B cell (primary cell): ENCODE measurements around the gene ZBED4.

Source experiments
- EZH2 ChIP-seq: IDR thresholded peaks from 2 replicates; pipeline ENCODE4 v1.6.1; 2012; ENCODE audit warnings: borderline replicate concordance, low read depth, mild to moderate bottlenecking, moderate library complexity, low read length; ENCODE audit not compliant: insufficient read depth, poor library complexity, severe bottlenecking
- TF ChIP-seq, protein P1 (sequence below): fragments of 200-600 bp; IDR thresholded peaks from one replicate; pipeline ENCODE4 v1.8.0; 2022; ENCODE audit warnings: antibody characterized with exemption, mild to moderate bottlenecking

DNA sequence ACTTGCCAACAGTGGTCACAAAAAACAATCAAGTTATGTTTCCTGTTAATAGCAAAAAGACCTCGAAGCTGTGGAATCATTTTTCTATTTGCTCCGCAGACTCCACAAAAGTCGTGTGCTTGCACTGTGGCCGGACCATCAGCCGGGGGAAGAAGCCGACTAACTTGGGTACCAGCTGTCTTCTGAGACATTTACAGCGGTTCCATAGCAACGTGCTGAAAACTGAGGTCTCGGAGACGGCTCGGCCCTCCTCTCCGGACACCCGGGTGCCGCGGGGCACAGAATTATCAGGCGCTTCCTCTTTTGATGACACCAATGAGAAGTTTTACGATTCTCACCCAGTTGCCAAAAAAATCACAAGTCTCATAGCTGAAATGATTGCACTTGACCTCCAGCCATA is 31.6 kb downstream of the ZBED4 start:
- TF ChIP-seq, protein P1, sequence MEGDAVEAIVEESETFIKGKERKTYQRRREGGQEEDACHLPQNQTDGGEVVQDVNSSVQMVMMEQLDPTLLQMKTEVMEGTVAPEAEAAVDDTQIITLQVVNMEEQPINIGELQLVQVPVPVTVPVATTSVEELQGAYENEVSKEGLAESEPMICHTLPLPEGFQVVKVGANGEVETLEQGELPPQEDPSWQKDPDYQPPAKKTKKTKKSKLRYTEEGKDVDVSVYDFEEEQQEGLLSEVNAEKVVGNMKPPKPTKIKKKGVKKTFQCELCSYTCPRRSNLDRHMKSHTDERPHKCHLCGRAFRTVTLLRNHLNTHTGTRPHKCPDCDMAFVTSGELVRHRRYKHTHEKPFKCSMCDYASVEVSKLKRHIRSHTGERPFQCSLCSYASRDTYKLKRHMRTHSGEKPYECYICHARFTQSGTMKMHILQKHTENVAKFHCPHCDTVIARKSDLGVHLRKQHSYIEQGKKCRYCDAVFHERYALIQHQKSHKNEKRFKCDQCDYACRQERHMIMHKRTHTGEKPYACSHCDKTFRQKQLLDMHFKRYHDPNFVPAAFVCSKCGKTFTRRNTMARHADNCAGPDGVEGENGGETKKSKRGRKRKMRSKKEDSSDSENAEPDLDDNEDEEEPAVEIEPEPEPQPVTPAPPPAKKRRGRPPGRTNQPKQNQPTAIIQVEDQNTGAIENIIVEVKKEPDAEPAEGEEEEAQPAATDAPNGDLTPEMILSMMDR, result no peak
- TF ChIP-seq EZH2, result no peak
